ENCODE data around the gene TPM1. TPM values are rescaled to one million over a fixed set of nuclear protein-coding genes. Genes with fewer than 3 reads are reported as not detected.

Gene TPM1
- total and polyA plus RNA-seq, 9 of the 15 experiments (the other 6 are each of a cell fraction or from before 2014, with no cell fraction given), result 8.1 to 53.9 (median 43.1) TPM

GRCh38 chr15:63112871-63113270 lies 70.3 kb downstream of the TPM1 start (continued):
- TF ChIP-seq NR2C2 (CRISPR knock-in tag; IDR thresholded peaks at IDR 0.05) (no peak), NR2C2 (tag; IDR thresholded peaks at IDR 0.05) (no peak), HINFP (tag; conservative IDR thresholded peaks at IDR 0.05; ENCODE audit: low read depth) (no peak), TEAD4 (IDR thresholded peaks at IDR 0.05; ENCODE audit: low read length) (no peak), TEAD4 (CRISPR knock-in tag; IDR thresholded peaks at IDR 0.05; ENCODE audit: borderline replicate concordance) (no peak), ZNF146 (CRISPR knock-in tag; IDR thresholded peaks at IDR 0.05; ENCODE audit: unreplicated experiment) (no peak), CHAMP1 (IDR thresholded peaks at IDR 0.05) (no peak), SNAPC5 (CRISPR knock-in tag; IDR thresholded peaks at IDR 0.05) (no peak), ZNF551 (CRISPR knock-in tag; IDR thresholded peaks at IDR 0.05) (no peak), CBX3 (IDR thresholded peaks at IDR 0.05; ENCODE audit: borderline replicate concordance in 1 of 2, low read length in 2 of 2) (no peak), SMAD4 (CRISPR knock-in tag; conservative IDR thresholded peaks at IDR 0.05) (no peak)
- TF ChIP-seq, protein P1, sequence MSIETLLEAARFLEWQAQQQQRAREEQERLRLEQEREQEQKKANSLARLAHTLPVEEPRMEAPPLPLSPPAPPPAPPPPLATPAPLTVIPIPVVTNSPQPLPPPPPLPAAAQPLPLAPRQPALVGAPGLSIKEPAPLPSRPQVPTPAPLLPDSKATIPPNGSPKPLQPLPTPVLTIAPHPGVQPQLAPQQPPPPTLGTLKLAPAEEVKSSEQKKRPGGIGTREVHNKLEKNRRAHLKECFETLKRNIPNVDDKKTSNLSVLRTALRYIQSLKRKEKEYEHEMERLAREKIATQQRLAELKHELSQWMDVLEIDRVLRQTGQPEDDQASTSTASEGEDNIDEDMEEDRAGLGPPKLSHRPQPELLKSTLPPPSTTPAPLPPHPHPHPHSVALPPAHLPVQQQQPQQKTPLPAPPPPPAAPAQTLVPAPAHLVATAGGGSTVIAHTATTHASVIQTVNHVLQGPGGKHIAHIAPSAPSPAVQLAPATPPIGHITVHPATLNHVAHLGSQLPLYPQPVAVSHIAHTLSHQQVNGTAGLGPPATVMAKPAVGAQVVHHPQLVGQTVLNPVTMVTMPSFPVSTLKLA (conservative IDR thresholded peaks at IDR 0.05), result no peak
